C4-2B (cell line): Measurements from ENCODE around the gene PRKCZ.

Experiments
- CTCF ChIP-seq: fragments of 450-650 bp; conservative IDR thresholded peaks from 2 replicates; pipeline ENCODE4 v1.5.1; 2017; ENCODE audit warnings: mild to moderate bottlenecking
- ZFX ChIP-seq: fragments of 450-650 bp; IDR thresholded peaks from 2 replicates; pipeline ENCODE4 v1.6.1; 2017

- TF ChIP-seq CTCF, result no peak
- no peak for TF ChIP-seq ZFX
Measured at GRCh38 chr1:2000850-2001249, 49.4 kb upstream of the PRKCZ start.
